Mammary epithelial cell (primary cell): ENCODE measurements around the gene CHPF2.

Experiments used
- CTCF ChIP-seq, 2 donors: IDR thresholded peaks in 1 of 2; conservative IDR thresholded peaks in 1 of 2; 2 replicates each; pipeline ENCODE4 v1.5.1; 2011 to 2012; ENCODE audit warnings: inconsistent platforms in 2 of 2, low read length in 2 of 2, mild to moderate bottlenecking in 2 of 2, control low read depth in 1 of 2, low read depth in 1 of 2; ENCODE audit not compliant: insufficient read depth in 1 of 2; ENCODE audit errors: extremely low read depth in 1 of 2
- EZH2 ChIP-seq: IDR thresholded peaks from 2 replicates; pipeline ENCODE4 v1.6.1; 2012; ENCODE audit warnings: low read length, inconsistent platforms, borderline replicate concordance

- TF ChIP-seq CTCF (conservative IDR thresholded peaks at IDR 0.05 in 1 of 2, IDR thresholded peaks at IDR 0.05 in 1 of 2; ENCODE audit: extremely low read depth in 1 of 2, insufficient read depth in 1 of 2, low read depth in 1 of 2, low read length in 2 of 2), result no peak
- TF ChIP-seq EZH2, result no peak
These were observed 14.1 kb upstream of the CHPF2 start for GRCh38 chr7:151218170-151218569.
